ENCODE data around the gene SINHCAF. TPM values are rescaled to one million over a fixed set of nuclear protein-coding genes. Genes with fewer than 3 reads are reported as not detected.

Gene SINHCAF
- total and polyA plus RNA-seq, 2 of the 8 experiments (the other 6 are each of a cell fraction or from before 2014, with no cell fraction given), result 138 to 576 TPM

DNA sequence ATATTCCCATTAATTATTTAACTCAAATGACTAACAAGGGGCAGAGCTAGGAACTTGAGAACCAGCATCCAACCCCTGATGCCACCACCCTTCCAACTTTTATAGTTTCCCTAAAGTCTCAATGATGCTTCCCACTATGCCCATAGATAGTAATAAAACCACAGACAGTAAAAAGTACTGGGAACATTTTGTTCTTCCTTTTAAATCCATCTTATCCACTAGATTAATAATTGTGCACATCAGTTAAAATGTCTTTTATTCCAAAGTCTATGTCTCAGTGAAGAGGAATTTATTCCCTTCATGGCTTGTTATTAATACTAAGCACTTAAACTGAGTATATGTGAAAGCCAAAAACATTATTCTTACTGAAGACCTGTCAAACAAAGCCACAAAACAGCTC is 45.8 kb downstream of the SINHCAF start:
- H2AK5ac ChIP-seq (ENCODE audit: low read depth, low read length), result no peak overlapping the region
- H3K9ac ChIP-seq (replicated peaks in 1 of 4; ENCODE audit: extremely low read depth in 1 of 4, low read depth in 3 of 4, low read length in 3 of 4), result no peak overlapping the region
- no peak overlapping the region for H4K91ac ChIP-seq (replicated peaks; ENCODE audit: insufficient read length, low read length)
- H3K27me3 ChIP-seq (replicated peaks in 1 of 4; ENCODE audit: control insufficient read depth in 3 of 4, extremely low read depth in 1 of 4, insufficient read depth in 3 of 4, low read length in 3 of 4), result no peaks in the 10 kb centered on the region
- no peak overlapping the region for H2AFZ ChIP-seq (ENCODE audit: low read length)
- TF ChIP-seq CREB1 (IDR thresholded peaks at IDR 0.05) (no peak), TBP (IDR thresholded peaks at IDR 0.05; ENCODE audit: low read depth, low read length) (no peak), MAFK (IDR thresholded peaks at IDR 0.05; ENCODE audit: low read depth, low read length) (no peak), TAF7 (optimal IDR thresholded peaks at IDR 0.05; ENCODE audit: borderline replicate concordance, low read depth, low read length) (no peak), KDM4A (IDR thresholded peaks at IDR 0.05; ENCODE audit: low read depth, low read length, severe bottlenecking) (no peak)
- TF ChIP-seq, protein P1, sequence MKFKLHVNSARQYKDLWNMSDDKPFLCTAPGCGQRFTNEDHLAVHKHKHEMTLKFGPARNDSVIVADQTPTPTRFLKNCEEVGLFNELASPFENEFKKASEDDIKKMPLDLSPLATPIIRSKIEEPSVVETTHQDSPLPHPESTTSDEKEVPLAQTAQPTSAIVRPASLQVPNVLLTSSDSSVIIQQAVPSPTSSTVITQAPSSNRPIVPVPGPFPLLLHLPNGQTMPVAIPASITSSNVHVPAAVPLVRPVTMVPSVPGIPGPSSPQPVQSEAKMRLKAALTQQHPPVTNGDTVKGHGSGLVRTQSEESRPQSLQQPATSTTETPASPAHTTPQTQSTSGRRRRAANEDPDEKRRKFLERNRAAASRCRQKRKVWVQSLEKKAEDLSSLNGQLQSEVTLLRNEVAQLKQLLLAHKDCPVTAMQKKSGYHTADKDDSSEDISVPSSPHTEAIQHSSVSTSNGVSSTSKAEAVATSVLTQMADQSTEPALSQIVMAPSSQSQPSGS (IDR thresholded peaks at IDR 0.05; ENCODE audit: low read length), result no peak
- no peak overlapping the region for H3K4me3 ChIP-seq (ENCODE audit: extremely low read depth in 1 of 4, insufficient read depth in 2 of 4, low read depth in 3 of 4, low read length in 4 of 4)
- H3K4ac ChIP-seq (replicated peaks; ENCODE audit: insufficient read length, low read depth, low read length), result no peak overlapping the region
- no peak overlapping the region for H3K23ac ChIP-seq (ENCODE audit: insufficient read length)
- H2BK20ac ChIP-seq (ENCODE audit: low read length), result no peak overlapping the region
- CTCF ChIA-PET (ENCODE audit: partially characterized antibody), result interaction anchor here (1.3 kb wide), 1 partner anchor 9 kb away, joined by 4 read pairs; no protein-coding TSS in a partner anchor
- no peaks in the 10 kb centered on the region for H3K79me1 ChIP-seq (ENCODE audit: low read depth, low read length)
- H2BK5ac ChIP-seq (ENCODE audit: low read depth, low read length), result no peak overlapping the region
- H4K8ac ChIP-seq (ENCODE audit: extremely low read depth, insufficient read depth, low read length), result no peak overlapping the region
- POLR2A ChIA-PET (ENCODE audit: partially characterized antibody), result interaction anchor here (0.8 to 2.6 kb wide), 5 partner anchors 8 to 106 kb away, joined by 3 to 15 read pairs (median 4); no protein-coding TSS in a partner anchor
- peaks cover 0 to 11% of the 10 kb centered on the region in 2 experiments; a peak in 2 of 4 replicates for H3K79me2 ChIP-seq (ENCODE audit: control insufficient read depth in 1 of 2, insufficient read depth in 2 of 2, low read length in 2 of 2)
- H2BK15ac ChIP-seq (ENCODE audit: low read length), result no peak overlapping the region
- H3K36me3 ChIP-seq (ENCODE audit: control insufficient read depth in 2 of 4, insufficient read depth in 4 of 4, low read length in 3 of 4), result peaks cover 11 to 54% (median 35%) of the 10 kb centered on the region in 4 experiments; a peak in 7 of 8 replicates
- no peak overlapping the region for H3K18ac ChIP-seq (ENCODE audit: extremely low read depth, low read length)
- H3K27ac ChIP-seq (ENCODE audit: low read depth, low read length), result no peak overlapping the region
- H3K14ac ChIP-seq (ENCODE audit: insufficient read length), result no peak overlapping the region
- H3K4me2 ChIP-seq (ENCODE audit: insufficient read depth in 1 of 2, low read depth in 2 of 2, low read length in 2 of 2), result no peak overlapping the region
- no peaks in the 10 kb centered on the region for H3K9me3 ChIP-seq (ENCODE audit: insufficient read depth in 2 of 2, low read depth in 1 of 2, low read length in 1 of 2)
- H4K5ac ChIP-seq (ENCODE audit: insufficient read length, low read depth, low read length), result no peak overlapping the region
- peaks cover 0 to 5% of the 10 kb centered on the region in 2 experiments for H4K20me1 ChIP-seq (replicated peaks in 1 of 2; ENCODE audit: control insufficient read depth in 1 of 2, insufficient read depth in 2 of 2, low read length in 2 of 2)
- no peak for DNase-seq (ENCODE audit: low read depth in 1 of 2, low spot score in 2 of 2)
- no peak overlapping the region for H2BK12ac ChIP-seq (ENCODE audit: low read depth, low read length)
- no peak for FAIRE-seq
- H3K4me1 ChIP-seq (replicated peaks in 1 of 4; ENCODE audit: control insufficient read depth in 3 of 4, insufficient read depth in 4 of 4, low read length in 3 of 4), result no peaks in the 10 kb centered on the region; a peak in 1 of 7 replicates
- H3K56ac ChIP-seq (replicated peaks; ENCODE audit: insufficient read length, low read depth, low read length), result no peak overlapping the region
- H3K23me2 ChIP-seq (ENCODE audit: low read depth, low read length), result no peaks in the 10 kb centered on the region; the same call in 1 of the 2 replicates
- no peak overlapping the region for H2BK120ac ChIP-seq (replicated peaks; ENCODE audit: low read depth, low read length)
